ENCODE data around the gene DYNLT4. TPM values are rescaled to one million over a fixed set of nuclear protein-coding genes. Genes with fewer than 3 reads are reported as not detected.

Gene DYNLT4
- total and polyA plus RNA-seq, 2 of the 13 experiments (the other 11 are each of a cell fraction or from before 2014, with no cell fraction given), result 0.77 TPM; not detected in 1

- TF ChIP-seq ZNF740 (CRISPR knock-in tag; IDR thresholded peaks at IDR 0.05), result no peak
- no peak for TF ChIP-seq ZNF432 (CRISPR knock-in tag; IDR thresholded peaks at IDR 0.05; ENCODE audit: borderline replicate concordance)
- TF ChIP-seq ZBTB39 (CRISPR knock-in tag; IDR thresholded peaks at IDR 0.05), result no peak
- no peak for TF ChIP-seq ZNF512 (CRISPR knock-in tag; IDR thresholded peaks at IDR 0.05)
- TF ChIP-seq XRCC5 (optimal IDR thresholded peaks at IDR 0.05; ENCODE audit: low read length), result no peak
- no peak for TF ChIP-seq DMAP1 (CRISPR knock-in tag; IDR thresholded peaks at IDR 0.05)
- no peak for TF ChIP-seq IKZF4 (CRISPR knock-in tag; IDR thresholded peaks at IDR 0.05; ENCODE audit: borderline replicate concordance, low read depth, not compliant biosample characterization)
- no peak for TF ChIP-seq POGZ (CRISPR knock-in tag; IDR thresholded peaks at IDR 0.05)
- no peak for TF ChIP-seq ATF3 (CRISPR knock-in tag; IDR thresholded peaks at IDR 0.05)
- TF ChIP-seq ZSCAN25 (CRISPR knock-in tag; IDR thresholded peaks at IDR 0.05), result 0 out of 2 replicates have a peak, but pooled peaks have one; percentile 22
- 0 out of 2 replicates have a peak, but pooled peaks have one; percentile 5 for TF ChIP-seq MEIS1 (CRISPR knock-in tag; IDR thresholded peaks at IDR 0.05; ENCODE audit: borderline replicate concordance)
- TF ChIP-seq ZNF142 (CRISPR knock-in tag; IDR thresholded peaks at IDR 0.05), result no peak
- no peak for TF ChIP-seq ZUFSP (CRISPR knock-in tag; IDR thresholded peaks at IDR 0.05; ENCODE audit: borderline replicate concordance)
These were observed 2.1 kb upstream of the DYNLT4 start (continued) for GRCh38 chr1:44808938-44809917.
